GM18858 (cell line): ENCODE results near the gene SPRTN.
A peak's percentile ranks its signal among the peaks of the same experiment; 100 is the strongest.

ENCODE experiments used
- ATAC-seq: cut with Tn5 transposase; IDR thresholded peaks from one replicate; pipeline ENCODE4 v1.9.1; 2021; ENCODE audit not compliant: unreplicated experiment

Gene SPRTN

DNA sequence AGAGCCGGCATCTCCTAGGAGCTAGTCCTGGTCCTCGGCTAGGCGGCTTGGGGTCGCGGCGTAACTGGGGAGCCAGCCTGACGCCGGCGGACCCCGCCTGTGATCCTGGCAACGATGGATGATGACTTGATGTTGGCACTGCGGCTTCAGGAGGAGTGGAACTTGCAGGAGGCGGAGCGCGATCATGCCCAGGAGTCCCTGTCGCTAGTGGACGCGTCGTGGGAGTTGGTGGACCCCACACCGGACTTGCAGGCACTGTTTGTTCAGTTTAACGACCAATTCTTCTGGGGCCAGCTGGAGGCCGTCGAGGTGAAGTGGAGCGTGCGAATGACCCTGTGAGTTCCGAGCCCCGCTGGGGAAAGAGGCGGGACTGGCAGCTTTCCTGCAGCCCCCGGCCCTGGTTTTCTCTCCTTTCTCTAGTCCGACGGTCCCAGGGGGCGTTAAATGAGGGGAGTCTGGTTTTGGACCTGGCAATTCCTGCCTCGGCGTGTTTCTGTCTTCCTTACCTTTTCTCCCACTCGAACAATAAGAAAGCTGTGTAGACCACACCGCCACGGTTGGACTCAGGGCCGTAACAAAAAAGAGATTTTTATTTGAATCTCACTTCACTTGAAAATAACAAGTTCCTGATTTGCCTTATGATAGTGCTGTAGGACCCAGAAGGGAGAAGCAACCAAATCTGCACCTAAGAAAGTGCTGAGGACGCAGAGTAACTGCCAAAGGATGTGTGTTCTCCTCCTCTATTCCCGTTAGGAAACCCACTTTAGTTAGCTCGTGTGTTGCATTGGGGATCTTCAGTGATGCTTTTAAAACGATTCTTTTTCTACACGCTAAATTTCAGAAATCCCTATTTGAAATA lies at the start of gene SPRTN:
TSS of gene SPRTN (plus strand) at position 24 of the 859 bp plus-strand sequence. CDS start at position 115, 91 bp downstream.
- no peak for ATAC-seq

DNA sequence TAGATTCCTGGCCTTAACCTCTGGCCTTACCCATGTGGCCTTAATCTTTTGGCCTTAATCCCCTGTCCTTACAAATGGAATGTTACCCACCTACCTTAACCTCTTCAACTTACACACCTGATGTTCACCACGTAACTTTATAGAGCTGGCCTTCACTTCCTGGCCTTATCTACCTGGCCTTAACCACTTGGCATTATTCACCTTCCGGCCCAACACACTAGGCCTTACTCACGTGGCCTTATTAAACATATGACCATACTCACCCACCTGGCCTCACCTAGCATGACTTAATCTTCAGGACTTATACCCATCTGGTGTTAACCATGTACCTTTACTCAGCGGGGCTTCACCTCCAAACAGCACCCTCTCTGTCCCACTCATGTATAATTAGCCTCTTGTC lies 42.2 kb upstream of the SPRTN start:
- no peak for ATAC-seq

DNA sequence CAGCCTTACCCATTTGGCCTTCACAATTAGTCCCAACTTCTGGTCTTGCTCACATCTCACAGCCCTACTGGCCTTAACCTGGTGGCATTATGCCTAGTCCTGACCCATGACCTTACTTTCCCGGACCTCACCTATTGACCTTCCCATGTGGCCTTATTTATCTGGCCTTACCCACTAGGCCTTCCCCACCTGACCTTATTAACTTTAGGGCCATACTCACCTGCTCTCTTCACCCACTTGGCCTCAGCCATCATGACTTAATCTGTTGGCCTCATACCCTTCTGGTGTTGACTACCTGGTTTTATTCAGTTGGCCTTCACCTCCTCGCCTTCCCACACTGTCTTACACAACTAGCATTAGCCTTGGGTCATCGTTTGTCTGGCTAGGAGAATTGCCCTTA lies 36.1 kb upstream of the SPRTN start:
- ATAC-seq, result no peak

- no peak for ATAC-seq
These were observed 27.6 kb upstream of the SPRTN start for GRCh38 chr1:231310391-231310934.

DNA sequence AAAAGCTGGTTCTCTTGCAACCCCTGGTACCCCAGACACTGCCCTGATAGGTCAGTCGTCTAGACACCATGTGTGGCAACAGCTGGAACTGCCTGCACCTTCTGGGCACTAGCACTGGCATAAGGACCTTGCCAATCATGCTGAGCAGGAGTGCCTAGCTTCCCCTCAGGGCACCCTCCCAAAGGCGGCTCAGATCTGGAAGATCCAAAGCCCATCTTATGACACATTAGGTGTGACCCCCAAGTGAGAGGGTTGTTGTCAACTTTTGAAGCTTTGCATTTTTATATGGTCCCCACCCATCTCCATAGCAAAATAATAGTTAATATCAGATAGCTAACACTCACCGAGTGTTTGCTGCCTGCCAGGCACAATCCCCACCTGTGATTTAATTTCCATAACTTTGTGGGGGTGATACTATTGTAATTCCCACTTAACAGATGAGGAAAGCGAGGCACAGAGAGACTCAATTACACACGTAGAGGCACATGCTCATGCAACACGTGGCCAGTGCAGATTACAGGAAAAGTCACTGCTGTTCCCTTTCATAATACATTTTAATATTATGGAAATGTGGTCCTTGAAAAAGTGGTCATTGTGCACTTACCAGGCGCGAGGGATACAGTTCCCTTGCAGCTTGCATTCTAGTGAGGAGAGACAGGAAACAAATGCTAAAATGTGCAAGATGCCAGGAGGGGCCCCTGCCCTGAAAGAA lies 26.2 kb upstream of the SPRTN start:
- no peak for ATAC-seq

- ATAC-seq, result no peak
These were observed 25.7 kb upstream of the SPRTN start for GRCh38 chr1:231312432-231312788.

GRCh38 chr1:231313661-231314060 lies 24.4 kb upstream of the SPRTN start:
- ATAC-seq, result no peak

DNA sequence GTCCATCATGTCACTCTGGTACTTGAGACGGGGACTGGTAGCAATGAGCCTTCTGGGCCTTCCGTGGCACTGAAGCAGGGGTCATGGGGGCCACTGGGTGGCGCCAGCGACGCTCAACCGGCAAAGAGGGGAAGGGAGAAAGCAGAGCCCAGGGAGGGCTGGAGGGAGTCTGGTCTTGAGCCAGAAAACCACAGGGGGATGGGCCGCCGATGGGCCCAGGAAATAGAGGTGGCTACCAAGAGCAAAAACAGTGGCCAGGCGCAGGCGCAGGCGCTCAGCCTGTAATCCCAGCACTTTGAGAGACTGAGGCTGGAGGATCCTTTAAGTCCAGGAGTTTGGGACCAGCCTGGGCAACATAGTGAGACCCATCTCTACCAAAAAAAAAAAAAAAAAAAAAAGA lies 22.2 kb upstream of the SPRTN start:
- peak; percentile 65 for ATAC-seq

DNA sequence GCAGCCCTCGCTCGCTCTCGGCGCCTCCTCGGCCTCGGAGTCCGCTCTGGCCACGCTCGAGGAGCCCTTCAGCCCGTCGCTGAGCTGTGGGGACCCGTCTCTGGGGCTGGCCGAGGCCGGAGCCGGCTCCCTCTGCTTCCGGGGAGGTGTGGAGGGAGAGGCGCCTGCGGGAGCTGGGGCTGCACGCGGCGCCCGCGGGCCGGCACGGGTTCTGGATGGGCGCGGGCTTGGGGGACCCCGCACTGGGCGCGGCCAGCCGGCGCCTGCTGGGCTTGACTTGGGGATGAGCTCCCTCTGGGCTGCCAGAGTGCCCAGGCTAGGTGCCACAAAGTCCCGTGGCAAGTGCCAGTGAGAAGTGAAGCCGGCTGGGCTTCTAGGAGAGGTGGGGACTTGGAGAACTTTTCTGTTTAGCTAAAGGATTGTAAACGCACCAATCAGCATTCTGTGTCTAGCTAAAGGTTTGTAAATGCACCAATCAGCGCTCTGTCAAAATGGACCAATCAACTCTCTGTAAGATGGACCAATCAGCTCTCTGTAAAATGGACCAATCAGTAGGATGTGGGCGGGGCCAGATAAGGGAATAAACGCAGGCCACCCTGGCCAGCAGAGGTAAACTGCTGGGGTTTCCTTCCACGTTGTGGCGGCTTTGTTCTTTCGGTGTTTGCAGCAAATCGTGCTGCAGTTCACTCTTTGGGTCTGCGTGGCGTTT lies 20.6 kb upstream of the SPRTN start:
- no peak for ATAC-seq

DNA sequence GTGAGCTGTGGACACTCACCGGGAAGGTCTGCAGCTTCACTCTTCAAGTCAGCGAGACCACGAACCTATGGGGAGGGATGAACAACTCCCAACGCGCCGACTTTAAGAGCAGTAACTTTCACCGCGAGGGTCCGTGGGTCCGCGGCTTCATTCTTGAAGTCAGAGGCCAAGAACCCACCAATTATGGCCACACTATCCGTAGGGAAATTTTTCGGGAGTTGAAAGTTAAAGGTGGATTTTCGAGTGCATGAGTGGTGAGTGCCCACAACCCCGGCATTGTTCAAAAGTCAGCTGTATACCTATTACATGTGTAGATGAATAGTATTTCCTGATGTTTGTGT lies 20.1 kb upstream of the SPRTN start:
- ATAC-seq, result no peak

GRCh38 chr1:231318568-231318967 lies 19.5 kb upstream of the SPRTN start:
- ATAC-seq, result no peak

- no peak for ATAC-seq
These were observed 19.0 kb upstream of the SPRTN start for GRCh38 chr1:231319080-231319479.

DNA sequence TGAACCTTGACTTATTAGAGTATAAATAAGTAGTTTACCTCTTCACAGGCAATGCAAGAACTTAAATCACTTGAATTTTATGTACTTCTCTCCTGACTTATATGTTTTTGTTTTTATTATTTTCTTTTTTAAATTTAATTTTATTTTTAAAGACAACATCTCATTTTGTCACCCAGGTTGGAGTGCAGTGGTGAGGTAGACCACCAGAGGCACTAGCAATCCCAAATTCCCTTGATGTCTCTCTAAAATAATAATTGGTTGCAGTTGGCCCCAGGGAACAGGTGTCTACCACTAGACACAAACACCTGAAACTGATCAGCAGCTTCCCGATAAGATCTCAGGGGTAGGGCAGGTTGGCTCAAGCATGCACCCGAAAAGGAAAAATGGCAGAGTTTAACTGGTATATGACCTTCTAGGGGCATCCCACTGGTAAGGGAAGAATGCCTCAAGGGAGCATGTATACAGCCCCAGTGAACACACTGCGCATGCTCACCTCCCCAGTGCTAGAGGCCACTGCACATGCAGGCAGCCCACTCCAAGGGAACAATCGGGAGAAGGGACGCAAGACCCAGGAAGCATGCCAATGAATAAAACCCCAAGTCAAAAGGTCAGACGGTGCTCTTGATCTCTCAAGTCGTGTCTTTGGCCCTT lies 15.1 kb upstream of the SPRTN start:
- ATAC-seq, result no peak

- ATAC-seq, result no peak
These were observed 13.4 kb upstream of the SPRTN start for GRCh38 chr1:231324660-231325059.

DNA sequence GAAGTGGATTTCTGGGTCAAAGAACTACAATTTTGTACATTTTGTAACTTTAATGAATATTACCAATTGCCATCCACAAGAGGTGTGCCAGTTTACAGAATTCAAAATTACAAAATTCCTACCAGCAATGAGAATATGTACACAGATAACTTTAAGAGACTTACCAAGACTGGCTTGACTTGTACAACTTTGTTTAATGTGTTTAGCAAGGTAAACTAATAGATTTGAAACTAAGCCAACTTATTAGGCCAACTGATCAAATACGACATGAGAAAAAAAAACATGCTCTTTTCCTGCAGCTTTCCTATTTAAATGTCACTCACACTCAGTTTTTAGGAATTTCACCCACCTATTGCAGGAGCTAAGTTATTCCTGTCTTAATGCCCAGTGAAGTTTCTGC lies 11.8 kb upstream of the SPRTN start:
- ATAC-seq, result no peak

GRCh38 chr1:231327617-231328016 lies 10.5 kb upstream of the SPRTN start:
- no peak for ATAC-seq

GRCh38 chr1:231329483-231329882 lies 8.6 kb upstream of the SPRTN start:
- ATAC-seq, result no peak

DNA sequence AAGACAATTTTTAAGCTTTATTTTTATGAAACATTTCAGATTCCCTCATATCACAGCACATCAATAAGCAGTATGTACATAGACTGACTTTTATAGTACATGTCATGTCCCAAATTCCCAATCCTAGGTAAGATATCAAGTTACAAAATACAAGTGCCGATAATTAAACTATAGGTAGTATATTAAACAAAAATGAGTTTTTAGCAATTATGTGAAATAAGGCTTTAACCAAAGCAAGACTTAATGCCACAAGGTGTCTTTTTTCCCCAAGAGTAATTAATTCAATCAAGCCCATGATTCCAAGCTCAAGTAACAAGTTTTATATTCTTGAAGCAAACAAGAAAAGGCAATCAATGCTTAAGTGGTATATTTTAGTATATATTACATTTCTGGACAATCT lies 5.3 kb upstream of the SPRTN start:
- no peak for ATAC-seq

DNA sequence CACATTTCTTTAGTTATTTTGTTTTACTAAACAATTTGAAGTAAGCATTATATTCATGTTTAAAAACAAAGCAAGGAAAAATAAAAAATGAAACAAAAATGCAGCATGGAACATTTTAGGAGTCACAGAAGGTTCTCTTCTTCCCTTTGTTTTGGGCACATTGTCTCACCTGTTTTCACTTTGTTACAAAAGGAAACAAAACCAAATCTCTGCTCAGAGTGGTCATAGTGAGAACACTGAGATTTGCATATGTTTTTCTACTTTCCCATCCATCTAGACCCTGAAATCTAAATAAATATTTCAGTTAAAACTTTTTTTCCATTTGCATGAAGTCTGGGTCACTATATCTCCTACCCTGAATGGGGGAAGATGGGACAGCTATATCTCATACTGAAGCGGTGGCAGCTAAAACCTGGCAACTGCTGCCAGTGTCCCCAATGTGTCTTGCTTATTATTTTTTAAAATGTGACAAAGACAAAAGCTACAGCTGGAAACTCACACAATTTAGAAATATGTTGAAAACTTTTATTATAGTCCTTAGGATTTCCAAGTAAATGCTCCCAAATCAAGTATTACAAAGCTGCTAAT lies 3.9 kb upstream of the SPRTN start:
- ATAC-seq, result no peak

- ATAC-seq, result no peak
These were observed 3.1 kb upstream of the SPRTN start for GRCh38 chr1:231334952-231335351.
